Measurements from ENCODE around the gene RNF5.

RNF5 gene, protein sequence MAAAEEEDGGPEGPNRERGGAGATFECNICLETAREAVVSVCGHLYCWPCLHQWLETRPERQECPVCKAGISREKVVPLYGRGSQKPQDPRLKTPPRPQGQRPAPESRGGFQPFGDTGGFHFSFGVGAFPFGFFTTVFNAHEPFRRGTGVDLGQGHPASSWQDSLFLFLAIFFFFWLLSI

DNA sequence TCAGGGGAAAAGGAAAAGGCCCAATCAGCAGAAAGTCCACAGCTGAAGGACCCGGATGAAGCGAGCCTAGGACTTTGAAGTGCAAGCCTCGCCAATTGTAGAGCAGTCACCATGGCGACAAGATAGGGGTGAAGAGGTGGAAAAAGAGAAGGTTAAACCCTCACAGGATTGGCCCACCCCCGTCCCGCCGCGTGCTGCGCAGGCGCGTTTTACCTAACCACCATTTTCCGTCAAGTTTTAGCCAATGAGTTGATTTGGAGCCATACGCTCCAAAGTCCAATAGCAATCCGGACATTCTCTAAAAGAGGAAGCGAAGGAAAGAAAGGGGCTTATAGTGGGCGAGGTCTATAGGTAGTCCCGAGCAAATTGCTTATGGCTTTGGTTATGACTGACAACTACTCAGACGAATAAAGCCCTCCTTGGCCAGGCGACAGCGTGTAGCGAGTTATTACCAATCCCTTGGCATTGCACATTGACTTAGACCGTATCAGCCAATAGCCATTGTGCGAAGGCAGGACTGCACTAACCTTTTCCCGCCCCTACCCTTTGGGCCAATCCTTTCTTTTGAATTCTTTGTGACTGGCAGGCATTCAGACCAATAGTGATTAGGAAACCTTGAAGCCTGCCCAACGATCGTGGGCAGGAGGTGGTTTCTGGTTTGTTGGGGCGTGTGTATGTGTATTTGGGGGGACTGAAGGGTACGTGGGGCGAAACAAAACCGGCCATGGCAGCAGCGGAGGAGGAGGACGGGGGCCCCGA is at the start of gene RNF5:
Gene RNF5 (plus strand): TSS at position 618 of the 759 bp plus-strand sequence. CDS start 107 bp downstream, at position 725.
- peak within 1 kb of the TSS; percentile 94 for H3K4me3 ChIP-seq (ENCODE audit: control insufficient read depth, low read depth, low read length)
- DNase-seq (ENCODE audit: low read depth), result peak; percentile 100
- no peak for TF ChIP-seq CTCF (conservative IDR thresholded peaks at IDR 0.05; ENCODE audit: control insufficient read depth, insufficient read depth, low read depth, low read length)

DNA sequence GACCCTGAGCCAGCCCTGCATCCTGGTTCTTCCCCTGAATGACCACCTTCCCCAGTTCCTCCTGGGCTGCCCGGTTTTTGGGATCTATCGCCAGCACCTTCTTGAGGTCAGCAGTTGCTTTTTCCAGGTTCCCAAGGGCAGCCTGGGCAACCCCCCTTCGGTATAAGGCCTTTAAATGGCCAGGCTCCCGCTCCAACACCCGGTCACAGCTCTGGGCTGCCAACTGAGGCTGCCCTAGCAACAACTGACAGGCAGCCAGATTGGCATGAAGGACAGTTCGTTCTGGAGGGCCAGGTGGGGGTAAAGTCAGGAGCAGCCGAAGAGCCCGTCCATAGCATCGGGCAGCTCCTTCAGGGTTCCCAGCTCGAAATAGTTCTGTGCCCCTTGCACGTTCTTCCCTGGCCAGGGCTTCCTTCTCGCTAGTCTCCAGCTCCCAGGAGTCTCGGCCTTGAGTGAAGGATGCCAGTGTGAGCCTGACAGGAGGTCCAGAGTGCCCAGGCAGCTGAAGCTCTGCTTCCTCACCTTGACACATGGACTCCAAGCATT is 49.4 kb upstream of the RNF5 start:
- no peak for TF ChIP-seq CTCF (conservative IDR thresholded peaks at IDR 0.05; ENCODE audit: control insufficient read depth, insufficient read depth, low read depth, low read length)
- H3K4me3 ChIP-seq (ENCODE audit: control insufficient read depth, low read depth, low read length), result peak overlapping the region; percentile 78
- DNase-seq (ENCODE audit: low read depth), result no peak

- H3K4me3 ChIP-seq (ENCODE audit: control insufficient read depth, low read depth, low read length), result peak overlapping the region; percentile 78
- TF ChIP-seq CTCF (conservative IDR thresholded peaks at IDR 0.05; ENCODE audit: control insufficient read depth, insufficient read depth, low read depth, low read length), result no peak
- no peak for DNase-seq (ENCODE audit: low read depth)
These were observed 48.7 kb upstream of the RNF5 start for GRCh38 chr6:32129297-32130088.

- no peak for TF ChIP-seq CTCF (conservative IDR thresholded peaks at IDR 0.05; ENCODE audit: control insufficient read depth, insufficient read depth, low read depth, low read length)
- no peak overlapping the region for H3K4me3 ChIP-seq (ENCODE audit: control insufficient read depth, low read depth, low read length)
- DNase-seq (ENCODE audit: low read depth), result no peak
These were observed 46.7 kb upstream of the RNF5 start for GRCh38 chr6:32131439-32131948.

GRCh38 chr6:32132110-32132509 is 46.1 kb upstream of the RNF5 start:
- no peak for DNase-seq (ENCODE audit: low read depth)
- no peak for TF ChIP-seq CTCF (conservative IDR thresholded peaks at IDR 0.05; ENCODE audit: control insufficient read depth, insufficient read depth, low read depth, low read length)
- no peak overlapping the region for H3K4me3 ChIP-seq (ENCODE audit: control insufficient read depth, low read depth, low read length)

DNA sequence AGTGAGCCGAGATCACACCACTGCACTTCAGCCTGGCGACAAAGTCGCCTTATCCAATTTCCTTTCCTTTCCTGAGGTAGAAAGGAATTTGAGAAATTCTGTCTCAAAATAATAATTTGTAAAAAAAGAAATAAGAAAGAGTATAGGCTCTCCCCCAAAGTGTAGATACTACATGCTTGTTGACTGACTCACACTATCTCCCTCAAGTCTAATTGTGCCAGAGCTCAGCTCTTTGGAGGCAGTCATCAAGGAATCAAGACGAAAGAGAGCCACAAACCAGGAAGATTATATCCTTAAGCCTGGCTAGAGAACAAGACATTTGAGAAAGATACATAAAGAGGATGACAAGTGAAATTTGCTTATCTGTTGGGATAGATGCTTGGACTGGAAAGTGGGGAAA is 44.4 kb upstream of the RNF5 start:
- no peak for TF ChIP-seq CTCF (conservative IDR thresholded peaks at IDR 0.05; ENCODE audit: control insufficient read depth, insufficient read depth, low read depth, low read length)
- no peak overlapping the region for H3K4me3 ChIP-seq (ENCODE audit: control insufficient read depth, low read depth, low read length)
- DNase-seq (ENCODE audit: low read depth), result no peak

All from fibroblast of mammary gland (primary cell).